ENCODE results near the gene HTR4.

The HTR4 gene, protein sequence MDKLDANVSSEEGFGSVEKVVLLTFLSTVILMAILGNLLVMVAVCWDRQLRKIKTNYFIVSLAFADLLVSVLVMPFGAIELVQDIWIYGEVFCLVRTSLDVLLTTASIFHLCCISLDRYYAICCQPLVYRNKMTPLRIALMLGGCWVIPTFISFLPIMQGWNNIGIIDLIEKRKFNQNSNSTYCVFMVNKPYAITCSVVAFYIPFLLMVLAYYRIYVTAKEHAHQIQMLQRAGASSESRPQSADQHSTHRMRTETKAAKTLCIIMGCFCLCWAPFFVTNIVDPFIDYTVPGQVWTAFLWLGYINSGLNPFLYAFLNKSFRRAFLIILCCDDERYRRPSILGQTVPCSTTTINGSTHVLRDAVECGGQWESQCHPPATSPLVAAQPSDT

GRCh38 chr5:148653836-148654781, at the start of gene HTR4:
TSS of gene HTR4 (minus strand) at chr5:148654527. CDS start at chr5:148637014, 17,513 bp downstream.
- Histone ChIP-seq H3K9me3 (ENCODE audit: insufficient read depth, low read depth, low read length) (no peaks in the 10 kb centered on the region), H3K27me3 (ENCODE audit: insufficient read depth, low read length) (peaks cover 54% of the 10 kb centered on the region), H3K9ac (ENCODE audit: low read depth, low read length) (no peak within 1 kb of the TSS; the same call in 1 of the 2 replicates), H3K36me3 (ENCODE audit: insufficient read depth, low read depth, low read length) (no peaks in the 10 kb centered on the region), H3K4me1 (ENCODE audit: insufficient read depth, low read length) (no peaks in the 10 kb centered on the region), H3K27ac (ENCODE audit: low read length) (no peak within 1 kb of the TSS), H3K4me3 (ENCODE audit: low read length) (peak within 1 kb of the TSS; percentile 68)

- Histone ChIP-seq H3K4me3 (ENCODE audit: low read length) (no peak overlapping the region), H3K9ac (ENCODE audit: low read depth, low read length) (no peak overlapping the region), H3K4me1 (ENCODE audit: insufficient read depth, low read length) (no peaks in the 10 kb centered on the region), H3K27me3 (ENCODE audit: insufficient read depth, low read length) (no peaks in the 10 kb centered on the region), H3K36me3 (ENCODE audit: insufficient read depth, low read depth, low read length) (no peaks in the 10 kb centered on the region), H3K27ac (ENCODE audit: low read length) (no peak overlapping the region), H3K9me3 (ENCODE audit: insufficient read depth, low read depth, low read length) (no peaks in the 10 kb centered on the region)
Observed at GRCh38 chr5:148702019-148702596, 47.8 kb upstream of the HTR4 start.

DNA sequence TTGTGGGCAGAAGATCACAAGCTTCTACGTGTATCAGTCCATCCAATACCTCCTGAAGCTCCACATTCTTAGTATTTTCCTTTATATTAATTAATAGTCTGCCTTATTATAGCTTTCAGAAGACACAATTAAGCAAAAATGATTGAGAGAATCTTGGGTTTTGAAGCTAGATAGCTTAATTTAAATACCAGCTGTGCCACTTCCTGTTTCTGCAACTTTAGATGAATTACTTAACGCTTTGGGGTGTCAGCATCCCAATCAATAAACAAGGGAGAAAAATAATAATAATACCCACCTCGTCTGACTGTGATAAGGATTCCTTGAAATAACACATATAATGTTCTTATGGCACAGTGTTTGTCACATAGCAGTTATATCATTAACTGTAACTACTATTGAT, 44.7 kb upstream of the HTR4 start:
- Histone ChIP-seq H3K36me3 (ENCODE audit: insufficient read depth, low read depth, low read length) (no peaks in the 10 kb centered on the region), H3K4me1 (ENCODE audit: insufficient read depth, low read length) (no peaks in the 10 kb centered on the region), H3K9ac (ENCODE audit: low read depth, low read length) (no peak overlapping the region), H3K27me3 (ENCODE audit: insufficient read depth, low read length) (no peaks in the 10 kb centered on the region), H3K4me3 (ENCODE audit: low read length) (no peak overlapping the region), H3K9me3 (ENCODE audit: insufficient read depth, low read depth, low read length) (no peaks in the 10 kb centered on the region), H3K27ac (ENCODE audit: low read length) (no peak overlapping the region)

DNA sequence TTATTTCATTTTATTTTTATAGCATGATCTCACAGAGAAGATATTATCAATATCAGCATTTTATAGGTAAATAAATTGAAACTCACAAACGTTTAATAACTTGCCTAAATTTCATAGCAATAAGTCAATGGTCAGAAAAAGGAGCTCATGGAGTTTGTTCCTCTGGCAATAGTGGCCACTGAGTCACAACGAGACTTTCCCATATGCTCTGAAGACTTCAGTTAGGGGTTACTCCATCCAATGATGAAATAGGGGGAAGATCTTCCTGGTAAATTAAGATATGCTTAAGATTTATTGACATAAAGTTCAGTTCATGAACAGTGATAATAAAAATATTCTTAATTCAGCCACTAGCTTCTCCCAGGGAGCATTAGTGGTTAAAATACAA, 43.5 kb upstream of the HTR4 start:
- Histone ChIP-seq H3K27me3 (ENCODE audit: insufficient read depth, low read length) (no peaks in the 10 kb centered on the region), H3K36me3 (ENCODE audit: insufficient read depth, low read depth, low read length) (no peaks in the 10 kb centered on the region), H3K27ac (ENCODE audit: low read length) (no peak overlapping the region), H3K4me1 (ENCODE audit: insufficient read depth, low read length) (no peaks in the 10 kb centered on the region), H3K4me3 (ENCODE audit: low read length) (no peak overlapping the region), H3K9ac (ENCODE audit: low read depth, low read length) (no peak overlapping the region), H3K9me3 (ENCODE audit: insufficient read depth, low read depth, low read length) (no peaks in the 10 kb centered on the region)

- no peak overlapping the region for H3K9ac ChIP-seq (ENCODE audit: low read depth, low read length)
- H3K27ac ChIP-seq (ENCODE audit: low read length), result no peak overlapping the region
- no peaks in the 10 kb centered on the region for H3K27me3 ChIP-seq (ENCODE audit: insufficient read depth, low read length)
- no peaks in the 10 kb centered on the region for H3K36me3 ChIP-seq (ENCODE audit: insufficient read depth, low read depth, low read length)
- H3K4me3 ChIP-seq (ENCODE audit: low read length), result no peak overlapping the region
- no peaks in the 10 kb centered on the region for H3K9me3 ChIP-seq (ENCODE audit: insufficient read depth, low read depth, low read length)
- H3K4me1 ChIP-seq (ENCODE audit: insufficient read depth, low read length), result no peaks in the 10 kb centered on the region
Observed at GRCh38 chr5:148697180-148697808, 43.0 kb upstream of the HTR4 start.

GRCh38 chr5:148696187-148697036, 42.1 kb upstream of the HTR4 start:
- H3K36me3 ChIP-seq (ENCODE audit: insufficient read depth, low read depth, low read length), result no peaks in the 10 kb centered on the region

GRCh38 chr5:148690945-148691344, 36.6 kb upstream of the HTR4 start:
- H3K9ac ChIP-seq (ENCODE audit: low read depth, low read length), result no peak overlapping the region
- H3K27ac ChIP-seq (ENCODE audit: low read length), result no peak overlapping the region
- H3K36me3 ChIP-seq (ENCODE audit: insufficient read depth, low read depth, low read length), result no peaks in the 10 kb centered on the region
- H3K27me3 ChIP-seq (ENCODE audit: insufficient read depth, low read length), result no peaks in the 10 kb centered on the region
- H3K4me1 ChIP-seq (ENCODE audit: insufficient read depth, low read length), result no peaks in the 10 kb centered on the region
- H3K9me3 ChIP-seq (ENCODE audit: insufficient read depth, low read depth, low read length), result peaks cover 7% of the 10 kb centered on the region; the same call in 1 of the 2 replicates
- no peak overlapping the region for H3K4me3 ChIP-seq (ENCODE audit: low read length)

More at GRCh38 chr5:148696187-148697036, 42.1 kb upstream of the HTR4 start:
- no peak overlapping the region for H3K4me3 ChIP-seq (ENCODE audit: low read length)
- H3K9ac ChIP-seq (ENCODE audit: low read depth, low read length), result no peak overlapping the region
- H3K27me3 ChIP-seq (ENCODE audit: insufficient read depth, low read length), result no peaks in the 10 kb centered on the region
- H3K9me3 ChIP-seq (ENCODE audit: insufficient read depth, low read depth, low read length), result peaks cover under 1% of the 10 kb centered on the region; the same call in 1 of the 2 replicates
- no peak overlapping the region for H3K27ac ChIP-seq (ENCODE audit: low read length)
- no peaks in the 10 kb centered on the region for H3K4me1 ChIP-seq (ENCODE audit: insufficient read depth, low read length)

GRCh38 chr5:148688787-148689186, 34.5 kb upstream of the HTR4 start:
- H3K4me1 ChIP-seq (ENCODE audit: insufficient read depth, low read length), result no peaks in the 10 kb centered on the region
- no peaks in the 10 kb centered on the region for H3K27me3 ChIP-seq (ENCODE audit: insufficient read depth, low read length)
- H3K9me3 ChIP-seq (ENCODE audit: insufficient read depth, low read depth, low read length), result peaks cover 7% of the 10 kb centered on the region; the same call in 1 of the 2 replicates
- no peak overlapping the region for H3K9ac ChIP-seq (ENCODE audit: low read depth, low read length)
- H3K27ac ChIP-seq (ENCODE audit: low read length), result no peak overlapping the region
- H3K36me3 ChIP-seq (ENCODE audit: insufficient read depth, low read depth, low read length), result no peaks in the 10 kb centered on the region
- no peak overlapping the region for H3K4me3 ChIP-seq (ENCODE audit: low read length)

- H3K27me3 ChIP-seq (ENCODE audit: insufficient read depth, low read length), result no peaks in the 10 kb centered on the region
- H3K4me1 ChIP-seq (ENCODE audit: insufficient read depth, low read length), result no peaks in the 10 kb centered on the region
- H3K36me3 ChIP-seq (ENCODE audit: insufficient read depth, low read depth, low read length), result no peaks in the 10 kb centered on the region
- H3K27ac ChIP-seq (ENCODE audit: low read length), result no peak overlapping the region
- H3K9me3 ChIP-seq (ENCODE audit: insufficient read depth, low read depth, low read length), result peaks cover 7% of the 10 kb centered on the region; the same call in 1 of the 2 replicates
- no peak overlapping the region for H3K4me3 ChIP-seq (ENCODE audit: low read length)
- no peak overlapping the region for H3K9ac ChIP-seq (ENCODE audit: low read depth, low read length)
Observed at GRCh38 chr5:148687871-148688270, 33.5 kb upstream of the HTR4 start.

GRCh38 chr5:148687427-148687826, 33.1 kb upstream of the HTR4 start:
- no peak overlapping the region for H3K27ac ChIP-seq (ENCODE audit: low read length)
- H3K36me3 ChIP-seq (ENCODE audit: insufficient read depth, low read depth, low read length), result no peaks in the 10 kb centered on the region
- no peak overlapping the region for H3K4me3 ChIP-seq (ENCODE audit: low read length)
- no peak overlapping the region for H3K9ac ChIP-seq (ENCODE audit: low read depth, low read length)
- peaks cover 7% of the 10 kb centered on the region; the same call in 1 of the 2 replicates for H3K9me3 ChIP-seq (ENCODE audit: insufficient read depth, low read depth, low read length)
- H3K27me3 ChIP-seq (ENCODE audit: insufficient read depth, low read length), result no peaks in the 10 kb centered on the region
- no peaks in the 10 kb centered on the region for H3K4me1 ChIP-seq (ENCODE audit: insufficient read depth, low read length)
